GM11168 (cell line): ENCODE data around the gene TPGS1.

Experiments used
- in situ Hi-C: fragments of 300-500 bp; cut with MboI; formaldehyde crosslinking; loops from one replicate; pipeline ENCODE4 v1.12.0; 2022; ENCODE audit warnings: low sequenced_read_pairs; ENCODE audit not compliant: unreplicated experiment

The TPGS1 gene

GRCh38 chr19:513368-514165, 6.3 kb downstream of the TPGS1 start:
- in situ Hi-C loops = no loop called here

- in situ Hi-C loops = no loop called here
These were observed 6.9 kb downstream of the TPGS1 start for GRCh38 chr19:514166-514663.

GRCh38 chr19:517721-518597, 10.7 kb downstream of the TPGS1 start:
- in situ Hi-C loops = no loop called here

GRCh38 chr19:518598-519231, 11.4 kb downstream of the TPGS1 start:
- in situ Hi-C loops = no loop called here

GRCh38 chr19:519449-519865, 12.2 kb downstream of the TPGS1 start:
- in situ Hi-C loops = no loop called here

GRCh38 chr19:522726-523125, 15.4 kb downstream of the TPGS1 start:
- in situ Hi-C loops = no loop called here

GRCh38 chr19:524062-524674, 16.9 kb downstream of the TPGS1 start:
- in situ Hi-C loops = no loop called here

- in situ Hi-C loops = no loop called here
These were observed 17.7 kb downstream of the TPGS1 start for GRCh38 chr19:525029-525428.

- in situ Hi-C loops = no loop called here
These were observed 18.6 kb downstream of the TPGS1 start for GRCh38 chr19:525857-526419.

GRCh38 chr19:530134-531008, 23.1 kb downstream of the TPGS1 start:
- in situ Hi-C loops = no loop called here

GRCh38 chr19:531009-531752, 23.9 kb downstream of the TPGS1 start:
- in situ Hi-C loops = no loop called here

GRCh38 chr19:531753-532560, 24.7 kb downstream of the TPGS1 start, which contains the start of gene CDC34:
TSS of gene CDC34 (plus strand) at chr19:531760. CDS start at chr19:531932, 172 bp downstream.
- in situ Hi-C loops = no loop called here

- in situ Hi-C loops = no loop called here
These were observed 25.5 kb downstream of the TPGS1 start for GRCh38 chr19:532561-533363.

- in situ Hi-C loops = no loop called here
These were observed 26.2 kb downstream of the TPGS1 start for GRCh38 chr19:533364-534058.

GRCh38 chr19:534088-534487, 26.8 kb downstream of the TPGS1 start:
- in situ Hi-C loops = no loop called here
